Measurements from ENCODE around the gene WHRN. TPM values are rescaled to one million over a fixed set of nuclear protein-coding genes. Genes with fewer than 3 reads are reported as not detected.

WHRN gene
- total and polyA plus RNA-seq, 2 experiments from 2014 or later: 8.3 to 8.9 TPM

- Mint-ChIP-seq H3K27me3 (ENCODE audit: insufficient read depth, low read depth, poor library complexity) (peaks cover 7% of the 10 kb centered on the region), H3K27ac (no peak overlapping the region), H3K4me1 (peaks cover 37% of the 10 kb centered on the region), H3K4me3 (no peak overlapping the region), H3K9me3 (no peaks in the 10 kb centered on the region), H3K36me3 (ENCODE audit: low read depth) (peaks cover 57% of the 10 kb centered on the region)
- ATAC-seq (no peak), DNase-seq (ENCODE audit: low spot score) (no peak)
- peaks cover 12% of the 10 kb centered on the region; the same call in 1 of the 2 replicates for H3F3A ChIP-seq (replicated peaks; ENCODE audit: low read depth)
- H3K36me3 ChIP-seq (ENCODE audit: insufficient read depth): no peaks in the 10 kb centered on the region
- no peak overlapping the region for H2AFZ ChIP-seq
- peaks cover 40% of the 10 kb centered on the region for H3K4me1 ChIP-seq (ENCODE audit: insufficient read depth)
- H3K4me3 ChIP-seq: no peak overlapping the region
- no peaks in the 10 kb centered on the region for H3K27me3 ChIP-seq (ENCODE audit: insufficient read depth)
- H3K4me2 ChIP-seq: no peak overlapping the region
- H3K79me2 ChIP-seq (replicated peaks; ENCODE audit: insufficient read depth): peaks cover 4% of the 10 kb centered on the region; the same call in 1 of the 2 replicates
- 0 out of 2 replicates have a peak, but pooled peaks cover 6% of the 10 kb centered on the region for H3K9me2 ChIP-seq (ENCODE audit: insufficient read depth)
- no peak overlapping the region for H3K27ac ChIP-seq (ENCODE audit: low read depth)
- no peaks in the 10 kb centered on the region for H4K20me1 ChIP-seq (replicated peaks; ENCODE audit: insufficient read depth)
- TF ChIP-seq EZH2 (IDR thresholded peaks at IDR 0.05; ENCODE audit: low read depth, unreplicated experiment) (no peak), ETS1 (IDR thresholded peaks at IDR 0.05) (no peak), POLR2AphosphoS5 (IDR thresholded peaks at IDR 0.05; ENCODE audit: low read depth) (no peak), ZNF114 (CRISPR knock-in tag; IDR thresholded peaks at IDR 0.05) (no peak), ZNF462 (CRISPR knock-in tag; IDR thresholded peaks at IDR 0.05) (no peak), CTCF (conservative IDR thresholded peaks at IDR 0.05; ENCODE audit: low read depth in 2 of 2) (no peak), CREB1 (CRISPR knock-in tag; IDR thresholded peaks at IDR 0.05; ENCODE audit: low read depth) (no peak), NANOG (IDR thresholded peaks at IDR 0.05; ENCODE audit: borderline replicate concordance) (no peak), STAT1 (IDR thresholded peaks at IDR 0.05; ENCODE audit: unreplicated experiment) (no peak), JUNB (IDR thresholded peaks at IDR 0.05; ENCODE audit: unreplicated experiment) (no peak), EZH2phosphoT487 (IDR thresholded peaks at IDR 0.05; ENCODE audit: unreplicated experiment) (no peak)
Observed at GRCh38 chr9:114367772-114368569, 137.3 kb downstream of the WHRN start.

Measured in GM23338 (cell line).